GM12865 (cell line): ENCODE results near the gene HSD17B7.
A peak's percentile ranks its signal among the peaks of the same experiment; 100 is the strongest.

Source experiments
- DNase-seq: peaks from one replicate; pipeline ENCODE4 v3.0.0; 2010; ENCODE audit warnings: low read depth
- H3K4me3 ChIP-seq: 2 replicates; pipeline ENCODE4 v1.5.1; 2011; ENCODE audit warnings: mild to moderate bottlenecking, low read depth, low read length, control low read depth
- CTCF ChIP-seq: IDR thresholded peaks from 2 replicates; pipeline ENCODE4 v1.5.1; 2011; ENCODE audit warnings: low read length, control low read depth, low read depth, inconsistent platforms; ENCODE audit not compliant: insufficient read depth; ENCODE audit errors: missing control alignments

The HSD17B7 gene

GRCh38 chr1:162846256-162847212 is 56.0 kb downstream of the HSD17B7 start:
- DNase-seq, result no peak
- H3K4me3 ChIP-seq, result no peak overlapping the region
- TF ChIP-seq CTCF, result no peak

GRCh38 chr1:162847839-162848453 is 57.4 kb downstream of the HSD17B7 start:
- TF ChIP-seq CTCF, result peak; percentile 80
- DNase-seq, result peak; percentile 83
- H3K4me3 ChIP-seq, result no peak overlapping the region

- no peak overlapping the region for H3K4me3 ChIP-seq
- DNase-seq, result no peak
- TF ChIP-seq CTCF, result no peak
These were observed 59.2 kb downstream of the HSD17B7 start for GRCh38 chr1:162849711-162850110.

- H3K4me3 ChIP-seq, result no peak overlapping the region
- DNase-seq, result no peak
- TF ChIP-seq CTCF, result no peak
These were observed 60.8 kb downstream of the HSD17B7 start for GRCh38 chr1:162851341-162851740.

GRCh38 chr1:162854245-162854882 is 63.9 kb downstream of the HSD17B7 start:
- TF ChIP-seq CTCF, result peak; percentile 69
- DNase-seq, result peak; percentile 66
- no peak overlapping the region for H3K4me3 ChIP-seq

GRCh38 chr1:162855461-162856150 is 65.1 kb downstream of the HSD17B7 start:
- no peak overlapping the region for H3K4me3 ChIP-seq
- DNase-seq, result no peak
- no peak for TF ChIP-seq CTCF
